ENCODE data around the gene TRIM23. TPM values are rescaled to one million over a fixed set of nuclear protein-coding genes. Genes with fewer than 3 reads are reported as not detected.

TRIM23 gene
- 8.1 and 10.9 TPM in 2 replicates for total RNA-seq

DNA sequence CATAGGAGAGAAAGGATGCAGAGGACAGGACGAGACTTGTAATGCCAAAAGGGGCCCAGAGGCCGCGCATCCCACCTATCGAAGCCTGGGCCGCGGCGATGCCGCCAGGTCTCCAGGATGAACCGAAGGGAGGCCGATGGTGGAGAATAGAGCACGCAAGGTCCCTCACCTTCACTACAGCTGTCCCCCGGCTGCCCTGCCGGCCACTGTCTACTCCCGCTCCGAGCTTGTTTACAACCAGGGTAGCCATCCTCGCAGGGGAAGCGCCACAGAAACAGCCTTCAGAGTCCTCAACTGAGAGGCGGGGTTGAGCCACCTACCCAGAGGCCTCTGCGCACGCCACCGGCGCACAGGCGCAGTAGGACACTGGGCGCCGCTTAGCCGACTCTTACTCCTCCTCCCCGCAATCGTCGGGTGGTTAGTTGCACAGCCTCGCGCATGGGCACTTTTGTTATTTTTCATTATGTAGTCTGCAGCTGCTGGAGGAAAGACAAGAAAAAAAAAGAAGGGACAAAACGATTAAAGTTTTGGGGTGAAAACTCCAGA is at the start of gene TRIM23:
TSS of gene TRIM23 (minus strand) at position 309 of the 546 bp plus-strand sequence. CDS start at position 250, 59 bp downstream.

DNA sequence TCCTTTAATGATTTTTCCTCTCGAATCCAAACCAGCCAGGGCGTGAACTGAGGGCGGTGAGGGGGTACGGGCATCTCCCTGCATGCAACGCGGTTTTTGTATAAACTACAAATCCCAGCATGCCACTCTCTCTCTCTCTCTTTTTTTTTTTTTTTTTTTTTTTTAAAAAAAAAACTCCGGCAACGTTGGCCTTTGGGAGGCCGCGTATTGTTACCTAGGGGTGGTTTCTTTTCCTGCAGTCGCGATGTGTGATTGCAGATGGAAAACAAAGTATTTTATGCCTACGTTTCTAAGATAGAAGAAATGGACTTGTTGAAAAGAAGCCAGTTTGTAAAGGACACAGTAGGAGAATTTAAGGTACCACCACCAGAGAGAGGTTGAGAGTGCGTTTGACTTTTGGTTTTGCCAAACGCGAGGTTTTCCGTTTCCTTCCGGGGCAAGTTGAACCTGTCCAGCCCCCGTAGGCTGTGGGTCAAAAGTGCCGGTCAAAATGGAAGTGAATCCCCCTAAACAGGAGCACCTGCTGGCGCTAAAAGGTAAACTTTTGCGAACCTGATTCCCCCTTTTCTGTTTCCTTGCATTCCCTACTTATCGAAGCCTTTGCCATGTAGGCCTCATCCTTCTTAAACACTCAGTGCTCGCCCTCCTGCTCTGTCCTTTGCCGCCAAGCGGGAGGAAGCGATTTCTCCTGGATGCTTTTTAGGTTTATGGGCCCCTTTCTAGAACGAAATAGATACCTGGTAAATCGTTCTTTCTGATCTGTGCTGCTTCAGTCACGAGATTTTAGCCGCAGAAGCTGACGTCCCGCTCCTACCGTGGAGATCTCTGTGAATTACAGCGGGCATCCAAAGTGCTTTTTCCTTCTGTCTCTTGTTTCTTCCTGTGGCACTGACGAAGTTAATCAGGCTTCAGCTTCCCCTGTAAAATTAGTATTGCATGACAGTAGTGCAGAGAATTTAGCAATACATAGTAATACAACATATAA is 730 bp upstream of the TRIM23 start, which contains the start of the genes SHLD3 and TRAPPC13:
TSS of gene SHLD3 (plus strand) at position 457 of the 985 bp plus-strand sequence. CDS start 4,561 bp downstream, outside the sequence.
TSS of gene TRAPPC13 (plus strand) at position 457 of the 985 bp plus-strand sequence. CDS start at position 491, 34 bp downstream.

DNA sequence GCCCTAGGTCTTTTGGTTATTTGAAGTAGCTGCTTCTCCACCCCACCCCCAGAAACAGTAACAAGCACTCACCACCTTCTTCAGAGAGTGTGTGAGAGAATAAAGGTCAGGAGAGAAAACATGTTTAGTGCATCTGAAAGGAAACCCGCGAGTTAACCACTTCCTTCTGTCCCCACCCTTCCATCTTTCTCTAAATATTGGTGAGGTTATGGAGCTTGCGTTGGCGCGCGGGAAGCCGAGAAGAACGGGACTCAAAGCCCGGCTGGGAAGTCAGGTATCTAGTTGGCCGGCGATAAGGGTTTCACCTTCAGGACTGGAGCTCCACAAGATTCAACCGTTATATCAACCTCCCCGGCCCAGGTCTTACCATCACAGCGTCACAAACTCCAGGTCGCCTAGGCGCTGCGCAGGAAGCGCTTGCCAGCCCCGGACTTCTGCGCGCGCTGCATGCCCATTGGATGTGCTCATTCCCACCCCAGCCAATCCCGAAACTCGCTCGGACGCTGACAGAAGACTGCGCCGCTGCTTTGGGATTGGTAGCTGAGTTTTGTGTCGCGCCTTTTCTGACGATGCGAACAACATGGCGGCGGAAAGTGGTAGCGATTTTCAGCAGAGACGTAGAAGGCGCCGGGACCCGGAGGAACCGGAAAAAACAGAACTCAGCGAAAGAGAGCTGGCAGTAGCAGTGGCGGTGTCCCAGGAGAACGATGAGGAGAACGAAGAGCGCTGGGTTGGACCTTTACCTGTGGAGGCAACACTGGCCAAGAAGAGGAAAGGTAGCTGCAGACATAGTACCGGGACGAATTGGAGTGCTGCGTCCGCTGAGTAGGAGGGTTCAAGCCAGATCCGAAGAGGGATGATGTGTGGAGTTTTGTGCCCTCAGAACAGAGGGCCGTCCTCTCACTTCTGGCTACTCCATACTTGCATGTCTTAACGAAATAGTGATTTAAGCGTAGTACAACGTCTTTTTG is 61.1 kb downstream of the TRIM23 start, which contains the start of the genes CENPK and PPWD1:
TSS of gene CENPK (minus strand) at position 438 of the 971 bp plus-strand sequence. CDS start 8,261 bp downstream, outside the sequence.
TSS of gene PPWD1 (plus strand) at position 566 of the 971 bp plus-strand sequence. CDS start at position 581, 15 bp downstream.

Other genes starting within 250 kb of the TRIM23 start
- 1.7 and 2.9 TPM in 2 replicates for gene ADAMTS6, start 142.4 kb downstream of the TRIM23 start, total RNA-seq
- gene CENPK, start 61.2 kb downstream of the TRIM23 start, total RNA-seq = 1.6 and 6.3 TPM in 2 replicates
- gene PPWD1, start 61.0 kb downstream of the TRIM23 start, total RNA-seq = 17.9 and 23.2 TPM in 2 replicates
- gene SHLD3, start 694 bp upstream of the TRIM23 start, total RNA-seq = 0.81 and 3.7 TPM in 2 replicates
- 7.3 and 7.6 TPM in 2 replicates for gene TRAPPC13, start 694 bp upstream of the TRIM23 start, total RNA-seq
- 11.0 and 11.2 TPM in 2 replicates for gene SGTB, start 97.8 kb upstream of the TRIM23 start, total RNA-seq
- gene NLN, start 97.9 kb upstream of the TRIM23 start, total RNA-seq = 10.1 and 21.2 TPM in 2 replicates

Data from cardiac ventricle fibroblast (primary cell).